ENCODE data around the gene TMEM259.

GRCh38 chr19:1000591-1001537 lies 20.1 kb downstream of the TMEM259 start:
- TF ChIP-seq CTCF (IDR thresholded peaks at IDR 0.05) = no peak
- TF ChIP-seq EZH2 (IDR thresholded peaks at IDR 0.05) = peak; percentile 39

Data from neural progenitor cell (in vitro differentiated cells).